BE2C (cell line): Measurements from ENCODE around the gene FUT3.

Source experiments
- DNase-seq: peaks from one replicate; pipeline ENCODE4 v3.0.0-alpha.2; 2020
- H3K27me3 ChIP-seq: fragments of 250-450 bp; sonication (Bioruptor Pico); 2 replicates; pipeline ENCODE4 v1.5.1; 2020; ENCODE audit warnings: mild to moderate bottlenecking
- H3K36me3 ChIP-seq: fragments of 250-450 bp; sonication (Bioruptor Pico); 2 replicates; pipeline ENCODE4 v1.5.1; 2020; ENCODE audit warnings: mild to moderate bottlenecking
- H3K4me1 ChIP-seq: fragments of 250-450 bp; sonication (Bioruptor Pico); 2 replicates; pipeline ENCODE4 v1.5.1; 2020
- H3K4me3 ChIP-seq: 2 replicates; pipeline ENCODE4 v1.5.1; 2011; ENCODE audit warnings: low read depth, low read length
- H3K9me3 ChIP-seq: fragments of 250-450 bp; sonication (Bioruptor Pico); 2 replicates; pipeline ENCODE4 v1.5.1; 2020
- CTCF ChIP-seq: IDR thresholded peaks from 2 replicates; pipeline ENCODE4 v1.5.1; 2012; ENCODE audit warnings: mild to moderate bottlenecking, low read depth, low read length

Gene FUT3

GRCh38 chr19:5804516-5805461, 46.5 kb downstream of the FUT3 start, which contains the start of gene NRTN:
Gene NRTN (plus strand): TSS chr19:5805067. CDS start chr19:5824166, 19,099 bp downstream.
- Histone ChIP-seq H3K9me3 (no peaks in the 10 kb centered on the region), H3K36me3 (no peaks in the 10 kb centered on the region), H3K27me3 (peaks cover 7% of the 10 kb centered on the region), H3K4me1 (peaks cover 28% of the 10 kb centered on the region), H3K4me3 (peak within 1 kb of the TSS; percentile 40)
- no peak; the same call in 1 of the 2 replicates for TF ChIP-seq CTCF
- DNase-seq = peak; percentile 79

- Histone ChIP-seq H3K4me3 (peak overlapping the region; percentile 33), H3K36me3 (no peaks in the 10 kb centered on the region), H3K27me3 (peaks cover 7% of the 10 kb centered on the region), H3K4me1 (peaks cover 36% of the 10 kb centered on the region), H3K9me3 (no peaks in the 10 kb centered on the region)
- peak; percentile 98 for DNase-seq
- TF ChIP-seq CTCF = peak; percentile 98
These were observed 47.3 kb downstream of the FUT3 start for GRCh38 chr19:5803752-5804515.

GRCh38 chr19:5803441-5803751, 47.9 kb downstream of the FUT3 start:
- no peak overlapping the region for H3K4me3 ChIP-seq
- H3K36me3 ChIP-seq = no peaks in the 10 kb centered on the region
- no peak for TF ChIP-seq CTCF
- H3K9me3 ChIP-seq = no peaks in the 10 kb centered on the region
- no peak for DNase-seq
- peaks cover 39% of the 10 kb centered on the region for H3K4me1 ChIP-seq
- peaks cover 7% of the 10 kb centered on the region for H3K27me3 ChIP-seq

GRCh38 chr19:5801796-5802619, 49.2 kb downstream of the FUT3 start:
- H3K27me3 ChIP-seq = peaks cover 7% of the 10 kb centered on the region
- H3K4me1 ChIP-seq = peaks cover 35% of the 10 kb centered on the region
- H3K9me3 ChIP-seq = no peaks in the 10 kb centered on the region
- H3K36me3 ChIP-seq = no peaks in the 10 kb centered on the region
- DNase-seq = peak; percentile 87
- TF ChIP-seq CTCF = no peak
- peak overlapping the region; percentile 14 for H3K4me3 ChIP-seq

- Histone ChIP-seq H3K9me3 (no peaks in the 10 kb centered on the region), H3K4me1 (peaks cover 33% of the 10 kb centered on the region), H3K36me3 (no peaks in the 10 kb centered on the region), H3K4me3 (no peak overlapping the region), H3K27me3 (peaks cover 3% of the 10 kb centered on the region)
- TF ChIP-seq CTCF = no peak
- no peak for DNase-seq
These were observed 50.6 kb downstream of the FUT3 start for GRCh38 chr19:5800361-5801270.
